Stomach (tissue), 4 donors: Measurements from ENCODE around the gene ITPR1.

Experiments
- CTCF ChIP-seq, 7 experiments: fragments of 450-650 bp in 4 of 7; fragments of 200-600 bp in 3 of 7; sonication (generic) in 3 of 7; IDR thresholded peaks; one replicate each; pipeline ENCODE4 v1.5.1; 2016 to 2019; ENCODE audit warnings: antibody characterized with exemption in 7 of 7, control low read depth in 2 of 7, mild to moderate bottlenecking in 1 of 7
- EP300 ChIP-seq: sonication (generic); formaldehyde crosslinking; IDR thresholded peaks from one replicate; pipeline ENCODE4 v1.6.1; 2017; ENCODE audit warnings: antibody characterized with exemption
- POLR2A ChIP-seq, 4 donors: fragments of 450-650 bp; IDR thresholded peaks; one replicate each; pipeline ENCODE4 v1.6.1; 2016; ENCODE audit warnings: antibody characterized with exemption in 4 of 4, control low read depth in 2 of 4, mild to moderate bottlenecking in 1 of 4, moderate library complexity in 1 of 4

GRCh38 chr3:4862973-4863372, 369.8 kb downstream of the ITPR1 start:
- no peak for TF ChIP-seq CTCF (IDR thresholded peaks at IDR 0.05)
- no peak for TF ChIP-seq POLR2A (IDR thresholded peaks at IDR 0.05)
- no peak for TF ChIP-seq EP300
